SK-N-SH (cell line): ENCODE measurements around the gene DPAGT1. TPM values are rescaled to one million over a fixed set of nuclear protein-coding genes. Genes with fewer than 3 reads are reported as not detected.
"Not testable (repeated sequence)": the region's sequence is repeated elsewhere in the genome, so short reads cannot be mapped to it uniquely, and the experiment has no call there.

Experiments
- CTCF ChIA-PET: fragments of 300-600, 350-600 bp; formaldehyde crosslinking; extraction: SDS; loops from one replicate; lab custom pipeline; 2021; lab: Yijun Ruan, JAX
- POLR2A ChIA-PET: fragments of 350-600 bp; sonication (Branson Sonifier 250); formaldehyde crosslinking; extraction: SDS; loops from one replicate; lab custom pipeline; 2020; ENCODE audit warnings: antibody characterized with exemption, inconsistent platforms; lab: Yijun Ruan, JAX
- DNase-seq: peaks from one replicate; pipeline ENCODE4 v3.0.0; 2012
- H2AFZ ChIP-seq: fragments of 200-600 bp; sonication (generic); 2 replicates; pipeline ENCODE4 v1.8.1; 2016; ENCODE audit warnings: antibody characterized with exemption, mild to moderate bottlenecking, low read depth
- H3F3A ChIP-seq: fragments of 200-600 bp; sonication (generic); replicated peaks from 2 replicates; pipeline ENCODE3; 2016; ENCODE audit warnings: antibody characterized with exemption, mild to moderate bottlenecking; ENCODE audit not compliant: insufficient read depth
- H3K27ac ChIP-seq, 2 experiments: fragments of 200-500 bp in 1 of 2; fragments of 200-600 bp in 1 of 2; sonication (Bioruptor generic) in 1 of 2; sonication (generic), shearing (Covaris generic) in 1 of 2; 2 replicates each; pipeline versions ENCODE4 v1.5.1 to v1.6.1; 2014 to 2016; ENCODE audit warnings: low read depth in 2 of 2, inconsistent platforms in 1 of 2, low read length in 1 of 2, mild to moderate bottlenecking in 1 of 2, mixed read lengths in 1 of 2
- H3K27me3 ChIP-seq: fragments of 200-600 bp; sonication (generic), shearing (Covaris generic); 2 replicates; pipeline ENCODE4 v1.6.1; 2016; ENCODE audit warnings: mixed run types; ENCODE audit not compliant: insufficient read depth
- H3K36me3 ChIP-seq, 2 experiments: fragments of 200-500 bp in 1 of 2; fragments of 200-600 bp in 1 of 2; sonication (Bioruptor generic) in 1 of 2; sonication (generic) in 1 of 2; replicated peaks in 1 of 2; 2 replicates each; pipeline versions ENCODE3 to v1.5.1; 2014 to 2016; ENCODE audit warnings: low read length in 1 of 2, mild to moderate bottlenecking in 1 of 2; ENCODE audit not compliant: insufficient read depth in 2 of 2, control insufficient read depth in 1 of 2
- H3K4me1 ChIP-seq, 2 experiments: fragments of 200-500 bp in 1 of 2; fragments of 200-600 bp in 1 of 2; sonication (Bioruptor generic) in 1 of 2; sonication (generic), shearing (Covaris generic) in 1 of 2; 2 replicates each; pipeline versions ENCODE4 v1.5.1 to v1.6.1; 2014 to 2016; ENCODE audit warnings: low read depth in 1 of 2, low read length in 1 of 2, mixed run types in 1 of 2; ENCODE audit not compliant: insufficient read depth in 2 of 2, control insufficient read depth in 1 of 2
- H3K4me2 ChIP-seq: fragments of 200-600 bp; sonication (generic), shearing (Covaris generic); 2 replicates; pipeline ENCODE4 v1.6.1; 2017; ENCODE audit warnings: mixed run types
- H3K4me3 ChIP-seq, 2 experiments: fragments of 200-500 bp in 1 of 2; fragments of 200-600 bp in 1 of 2; sonication (Bioruptor generic) in 1 of 2; sonication (generic), shearing (Covaris generic) in 1 of 2; 2 replicates each; pipeline versions ENCODE4 v1.5.1 to v1.8.1; 2014 to 2016; ENCODE audit warnings: low read depth in 2 of 2, inconsistent platforms in 1 of 2, low read length in 1 of 2, mild to moderate bottlenecking in 1 of 2, mixed read lengths in 1 of 2, moderate library complexity in 1 of 2
- H3K79me2 ChIP-seq: fragments of 200-600 bp; sonication (generic); 2 replicates; pipeline ENCODE4 v1.8.1; 2017; ENCODE audit warnings: mild to moderate bottlenecking; ENCODE audit not compliant: insufficient read depth
- H3K9ac ChIP-seq: fragments of 200-600 bp; sonication (generic); 2 replicates; pipeline ENCODE4 v1.6.1; 2017; ENCODE audit warnings: mixed run types
- H3K9me2 ChIP-seq: fragments of 200-600 bp; sonication (generic); 2 replicates; pipeline ENCODE4 v1.6.1; 2017; ENCODE audit warnings: mixed run types
- H3K9me3 ChIP-seq: fragments of 200-600 bp; sonication (generic); 2 replicates; pipeline ENCODE4 v1.6.1; 2017; ENCODE audit warnings: mixed run types, mild to moderate bottlenecking, moderate library complexity
- H4K20me1 ChIP-seq: fragments of 200-600 bp; sonication (generic); 2 replicates; pipeline ENCODE4 v1.6.1; 2017; ENCODE audit warnings: mild to moderate bottlenecking, mixed run types; ENCODE audit not compliant: insufficient read depth
- CTCF ChIP-seq: fragments of 200-600 bp; sonication (generic); IDR thresholded peaks from 2 replicates; pipeline ENCODE4 v1.6.1; 2017; ENCODE audit warnings: antibody characterized with exemption, mild to moderate bottlenecking, moderate library complexity
- FOSL2 ChIP-seq: IDR thresholded peaks from 2 replicates; pipeline ENCODE4 v1.4.0; 2012; ENCODE audit warnings: low read depth, mild to moderate bottlenecking, moderate library complexity, borderline replicate concordance
- GATA2 ChIP-seq: sonication (generic); formaldehyde crosslinking; IDR thresholded peaks from 2 replicates; pipeline ENCODE4 v1.5.0; 2020; ENCODE audit warnings: mild to moderate bottlenecking, missing genetic modification reagents
- MXI1 ChIP-seq: IDR thresholded peaks from 2 replicates; pipeline ENCODE4 v1.6.1; 2012; ENCODE audit warnings: mild to moderate bottlenecking, low read depth, low read length, improper control_type of control experiment
- RAD21 ChIP-seq: IDR thresholded peaks from 2 replicates; pipeline ENCODE4 v1.6.1; 2012; ENCODE audit warnings: mild to moderate bottlenecking, low read length
- RCOR1 ChIP-seq: fragments of 150-350 bp; IDR thresholded peaks from 2 replicates; pipeline ENCODE4 v1.6.1; 2017; ENCODE audit warnings: antibody characterized with exemption, low read length
- RXRA ChIP-seq: IDR thresholded peaks from 2 replicates; pipeline ENCODE4 v1.4.0; 2012; ENCODE audit warnings: low read depth, mild to moderate bottlenecking, borderline replicate concordance
- SIN3A ChIP-seq: IDR thresholded peaks from 2 replicates; pipeline ENCODE4 v1.6.1; 2012; ENCODE audit warnings: low read depth, mild to moderate bottlenecking, low read length, moderate library complexity, borderline replicate concordance
- SMC3 ChIP-seq: IDR thresholded peaks from 2 replicates; pipeline ENCODE4 v1.6.1; 2012; ENCODE audit warnings: low read depth, low read length, improper control_type of control experiment
- TAF1 ChIP-seq: IDR thresholded peaks from 2 replicates; pipeline ENCODE4 v1.6.1; 2012; ENCODE audit warnings: low read depth, mild to moderate bottlenecking, low read length, moderate library complexity, borderline replicate concordance
- TEAD4 ChIP-seq: IDR thresholded peaks from 2 replicates; pipeline ENCODE4 v1.4.0; 2012; ENCODE audit warnings: mild to moderate bottlenecking, borderline replicate concordance; ENCODE audit not compliant: insufficient read depth
- YY1 ChIP-seq: IDR thresholded peaks from 2 replicates; pipeline ENCODE4 v1.4.0; 2012; ENCODE audit warnings: low read depth, mild to moderate bottlenecking
- WGBS: methylation state at CpG from one replicate; pipeline ENCODE4 v1.1.6; 2017; ENCODE audit warnings: low lambda C conversion rate; 5-methylcytosine and 5-hydroxymethylcytosine counted together
- polyA plus RNA-seq, 3 experiments: library from polyadenylated mRNA; depleted of rRNA; stranded (reverse); fragments of >200 nt; gene quantifications; 2 replicates each; pipeline ENCODE4 v1.2.3, GENCODE V29; 2012
- TF ChIP-seq, protein P1 (sequence below): fragments of 150-350 bp; IDR thresholded peaks from 2 replicates; pipeline ENCODE4 v1.6.1; 2016; ENCODE audit warnings: mild to moderate bottlenecking, low read depth, low read length

The DPAGT1 gene
- polyA plus RNA-seq, 1 of the 3 experiments (the other 2 are of a cell fraction), result 99.5 TPM

DNA sequence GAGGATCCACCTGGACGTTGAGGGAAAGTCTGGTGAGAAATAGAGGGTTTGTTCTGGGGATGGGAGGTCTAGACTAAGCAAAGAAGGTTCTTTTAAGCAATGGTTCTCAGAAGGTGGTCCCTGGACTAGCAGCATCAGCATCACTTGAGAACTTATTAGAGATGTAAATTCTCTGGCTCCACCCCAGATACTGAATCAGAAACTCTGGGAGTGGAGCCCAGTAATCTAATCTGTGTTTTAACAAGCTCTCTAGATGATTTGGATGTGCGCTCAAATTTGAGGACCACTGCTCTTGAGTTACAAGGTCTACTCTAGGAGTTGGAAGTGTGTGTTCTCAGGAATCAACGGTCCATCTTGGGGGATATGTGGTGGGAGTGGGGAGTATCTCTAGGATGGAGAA lies 43.9 kb upstream of the DPAGT1 start:
- CTCF ChIA-PET, result interaction anchor here (0.6 to 4.7 kb wide), 30 partner anchors 7 to 430 kb away, joined by 3 to 35 read pairs (median 4); partner anchors contain the start of genes HINFP, MCAM, NHERF4 and NLRX1
- H3K9ac ChIP-seq, result no peak overlapping the region
- no peak overlapping the region for H2AFZ ChIP-seq
- H3K36me3 ChIP-seq, result no peaks in the 10 kb centered on the region
- H4K20me1 ChIP-seq, result no peaks in the 10 kb centered on the region
- POLR2A ChIA-PET, result no interaction called here
- H3K27ac ChIP-seq, result no peak overlapping the region
- no peaks in the 10 kb centered on the region for H3K9me2 ChIP-seq
- no peak for DNase-seq
- peaks cover 0 to 13% of the 10 kb centered on the region in 2 experiments; a peak in 1 of 4 replicates for H3K4me1 ChIP-seq
- no peaks in the 10 kb centered on the region for H3F3A ChIP-seq
- H3K79me2 ChIP-seq, result no peaks in the 10 kb centered on the region
- H3K4me2 ChIP-seq, result no peak overlapping the region
- H3K9me3 ChIP-seq, result no peaks in the 10 kb centered on the region
- TF ChIP-seq YY1, result no peak
- TF ChIP-seq RCOR1, result no peak
- TF ChIP-seq RXRA, result no peak
- TF ChIP-seq FOSL2, result no peak
- no peak for TF ChIP-seq GATA2
- TF ChIP-seq, protein P1, sequence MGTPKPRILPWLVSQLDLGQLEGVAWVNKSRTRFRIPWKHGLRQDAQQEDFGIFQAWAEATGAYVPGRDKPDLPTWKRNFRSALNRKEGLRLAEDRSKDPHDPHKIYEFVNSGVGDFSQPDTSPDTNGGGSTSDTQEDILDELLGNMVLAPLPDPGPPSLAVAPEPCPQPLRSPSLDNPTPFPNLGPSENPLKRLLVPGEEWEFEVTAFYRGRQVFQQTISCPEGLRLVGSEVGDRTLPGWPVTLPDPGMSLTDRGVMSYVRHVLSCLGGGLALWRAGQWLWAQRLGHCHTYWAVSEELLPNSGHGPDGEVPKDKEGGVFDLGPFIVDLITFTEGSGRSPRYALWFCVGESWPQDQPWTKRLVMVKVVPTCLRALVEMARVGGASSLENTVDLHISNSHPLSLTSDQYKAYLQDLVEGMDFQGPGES, result no peak
- TF ChIP-seq RAD21, result no peak
- TF ChIP-seq SMC3, result no peak
- TF ChIP-seq TAF1, result no peak
- no peak for TF ChIP-seq TEAD4
- H3K27me3 ChIP-seq, result no peaks in the 10 kb centered on the region; the same call in 1 of the 2 replicates
- whole genome bisulfite sequencing, result 38% methylated on average over 3 of the region's 3 CpGs
- H3K4me3 ChIP-seq, result no peak overlapping the region

GRCh38 chr11:119144825-119145486 lies 43.3 kb upstream of the DPAGT1 start:
- Histone ChIP-seq H4K20me1 (no peaks in the 10 kb centered on the region), H3K4me2 (no peak overlapping the region), H3K4me3 (no peak overlapping the region), H3K27me3 (no peaks in the 10 kb centered on the region; the same call in 1 of the 2 replicates), H3K9me3 (no peaks in the 10 kb centered on the region), H3K79me2 (no peaks in the 10 kb centered on the region), H3K9ac (no peak overlapping the region), H3K4me1 (peaks cover 0 to 13% of the 10 kb centered on the region in 2 experiments; a peak in 1 of 4 replicates), H3F3A (no peaks in the 10 kb centered on the region), H3K27ac (no peak overlapping the region), H3K36me3 (no peaks in the 10 kb centered on the region), H3K9me2 (no peaks in the 10 kb centered on the region), H2AFZ (no peak overlapping the region)
- ChIA-PET POLR2A (no interaction called here), CTCF (interaction anchor here (0.6 to 4.7 kb wide), 30 partner anchors 8 to 429 kb away, joined by 3 to 35 read pairs (median 4); partner anchors contain the start of genes HINFP, MCAM, NHERF4 and NLRX1)
- WGBS, result 19% methylated on average over 6 of the region's 7 CpGs
- peak; percentile 93 for DNase-seq
- TF ChIP-seq RCOR1 (no peak), RAD21 (peak; percentile 68), CTCF (peak; percentile 60), SIN3A (0 out of 2 replicates have a peak, but pooled peaks have one; percentile 68), MXI1 (0 out of 2 replicates have a peak, but pooled peaks have one; percentile 23), SMC3 (peak; percentile 76)

DNA sequence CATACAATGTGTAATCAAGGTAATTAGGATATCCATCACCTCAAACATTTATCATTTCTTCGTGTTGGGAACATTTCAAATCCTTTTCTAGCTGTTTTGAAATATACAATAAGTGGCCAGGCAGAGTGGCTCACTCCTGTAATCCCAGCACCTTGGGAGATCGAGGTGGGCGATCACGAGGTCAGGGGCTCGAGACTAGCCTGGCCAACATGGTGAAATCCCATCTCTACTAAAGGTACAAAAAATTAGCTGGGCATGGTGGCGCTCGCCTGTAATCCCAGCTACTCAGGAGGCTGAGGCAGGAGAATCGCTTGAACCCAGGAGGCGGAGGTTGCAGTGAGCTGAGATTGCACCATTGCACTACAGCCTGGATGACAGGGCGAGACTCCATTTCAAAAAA lies 37.6 kb upstream of the DPAGT1 start:
- H3K36me3 ChIP-seq, H3K4me1 ChIP-seq, H2AFZ ChIP-seq, H3K4me3 ChIP-seq, DNase-seq, H3F3A ChIP-seq, H3K9me3 ChIP-seq, POLR2A ChIA-PET, H3K79me2 ChIP-seq, H3K27ac ChIP-seq, H3K9me2 ChIP-seq, H3K9ac ChIP-seq, H4K20me1 ChIP-seq, H3K4me2 ChIP-seq, H3K27me3 ChIP-seq: not testable (repeated sequence)
- CTCF ChIA-PET, result interaction anchor here (5.7 kb wide), 1 partner anchor 57 kb away, joined by 25 read pairs; no protein-coding TSS in a partner anchor
- WGBS, result 89% methylated on average over 10 of the region's 10 CpGs
